Suprapubic skin (tissue), 4 donors: ENCODE data around the gene SYNE3. TPM values are rescaled to one million over a fixed set of nuclear protein-coding genes. Genes with fewer than 3 reads are reported as not detected.

Source experiments
- DNase-seq, 2 donors: peaks; one replicate each; pipeline ENCODE4 v3.0.0-alpha.2; 2019; ENCODE audit warnings: low spot score in 2 of 2
- H3K27ac ChIP-seq: fragments of 200-600 bp; sonication (generic); one replicate; pipeline ENCODE4 v1.5.1; 2019
- H3K27me3 ChIP-seq: fragments of 200-600 bp; sonication (generic); one replicate; pipeline ENCODE4 v1.5.1; 2019
- H3K36me3 ChIP-seq: fragments of 200-600 bp; sonication (generic); one replicate; pipeline ENCODE4 v1.5.1; 2019
- H3K4me1 ChIP-seq: fragments of 200-600 bp; sonication (generic); one replicate; pipeline ENCODE4 v1.5.1; 2019
- H3K4me3 ChIP-seq: fragments of 200-600 bp; sonication (generic); one replicate; pipeline ENCODE4 v1.5.1; 2019; ENCODE audit warnings: mild to moderate bottlenecking
- H3K9me3 ChIP-seq: fragments of 200-600 bp; sonication (generic); one replicate; pipeline ENCODE4 v1.5.1; 2019
- EP300 ChIP-seq: sonication (generic); formaldehyde crosslinking; IDR thresholded peaks from one replicate; pipeline ENCODE4 v1.6.1; 2017; ENCODE audit warnings: antibody characterized with exemption
- POLR2A ChIP-seq, 2 donors: fragments of 450-650 bp; IDR thresholded peaks; one replicate each; pipeline ENCODE4 v1.6.1; 2017; ENCODE audit warnings: antibody characterized with exemption in 2 of 2, mild to moderate bottlenecking in 2 of 2, moderate library complexity in 2 of 2
- POLR2AphosphoS5 ChIP-seq, 3 donors: sonication (generic); formaldehyde crosslinking; IDR thresholded peaks; one replicate each; pipeline ENCODE4 v1.6.1; 2017; ENCODE audit warnings: antibody characterized with exemption in 3 of 3
- WGBS: methylation state at CpG from one replicate; pipeline ENCODE4 v1.1.5; 2018; 5-methylcytosine and 5-hydroxymethylcytosine counted together
- total RNA-seq, 4 donors: library from RNA; depleted of rRNA; stranded (reverse); fragments of >200 nt; gene quantifications; one replicate each; pipeline ENCODE4 v1.1.0, GENCODE V29; 2016
- TF ChIP-seq, protein P1 (sequence below), 2 donors: fragments of 200-600 bp in 1 of 2; fragments of 450-650 bp in 1 of 2; sonication (generic) in 1 of 2; IDR thresholded peaks; one replicate each; pipeline ENCODE4 v1.5.1; 2016 to 2019; ENCODE audit warnings: antibody characterized with exemption in 2 of 2, mild to moderate bottlenecking in 1 of 2, moderate library complexity in 1 of 2

The SYNE3 gene
- total RNA-seq, 4 donors from 2014 or later = 9.1 to 21.4 (median 12.8) TPM

DNA sequence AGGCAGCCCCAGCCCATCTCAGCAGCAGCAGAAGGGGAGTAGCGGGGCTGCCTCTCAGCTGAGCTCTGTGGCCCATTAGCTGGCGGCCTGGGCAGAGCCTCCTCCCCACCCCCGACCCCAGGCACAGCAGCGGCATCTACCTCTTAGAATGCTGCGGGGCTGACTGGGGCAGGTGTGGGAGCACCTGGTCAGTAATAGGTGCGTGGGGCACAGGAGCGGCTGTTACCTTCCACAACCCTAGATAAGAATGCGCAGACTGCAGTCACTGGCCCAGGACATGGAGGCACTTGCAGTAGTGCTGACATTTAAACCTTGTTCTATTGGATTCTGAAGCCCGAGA, 35.6 kb downstream of the SYNE3 start:
- no peak for TF ChIP-seq POLR2A (IDR thresholded peaks at IDR 0.05)
- no peak for TF ChIP-seq POLR2AphosphoS5 (IDR thresholded peaks at IDR 0.05)
- TF ChIP-seq, protein P1, sequence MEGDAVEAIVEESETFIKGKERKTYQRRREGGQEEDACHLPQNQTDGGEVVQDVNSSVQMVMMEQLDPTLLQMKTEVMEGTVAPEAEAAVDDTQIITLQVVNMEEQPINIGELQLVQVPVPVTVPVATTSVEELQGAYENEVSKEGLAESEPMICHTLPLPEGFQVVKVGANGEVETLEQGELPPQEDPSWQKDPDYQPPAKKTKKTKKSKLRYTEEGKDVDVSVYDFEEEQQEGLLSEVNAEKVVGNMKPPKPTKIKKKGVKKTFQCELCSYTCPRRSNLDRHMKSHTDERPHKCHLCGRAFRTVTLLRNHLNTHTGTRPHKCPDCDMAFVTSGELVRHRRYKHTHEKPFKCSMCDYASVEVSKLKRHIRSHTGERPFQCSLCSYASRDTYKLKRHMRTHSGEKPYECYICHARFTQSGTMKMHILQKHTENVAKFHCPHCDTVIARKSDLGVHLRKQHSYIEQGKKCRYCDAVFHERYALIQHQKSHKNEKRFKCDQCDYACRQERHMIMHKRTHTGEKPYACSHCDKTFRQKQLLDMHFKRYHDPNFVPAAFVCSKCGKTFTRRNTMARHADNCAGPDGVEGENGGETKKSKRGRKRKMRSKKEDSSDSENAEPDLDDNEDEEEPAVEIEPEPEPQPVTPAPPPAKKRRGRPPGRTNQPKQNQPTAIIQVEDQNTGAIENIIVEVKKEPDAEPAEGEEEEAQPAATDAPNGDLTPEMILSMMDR (IDR thresholded peaks at IDR 0.05) = no peak
- TF ChIP-seq EP300 = no peak
- DNase-seq = no peak
- H3K4me3 ChIP-seq = no peak overlapping the region
- no peaks in the 10 kb centered on the region for H3K9me3 ChIP-seq
- no peaks in the 10 kb centered on the region for H3K36me3 ChIP-seq
- H3K4me1 ChIP-seq = peaks cover 84% of the 10 kb centered on the region
- H3K27ac ChIP-seq = peak overlapping the region; percentile 83
- no peaks in the 10 kb centered on the region for H3K27me3 ChIP-seq
- WGBS = 83% methylated on average over 6 of the region's 9 CpGs

DNA sequence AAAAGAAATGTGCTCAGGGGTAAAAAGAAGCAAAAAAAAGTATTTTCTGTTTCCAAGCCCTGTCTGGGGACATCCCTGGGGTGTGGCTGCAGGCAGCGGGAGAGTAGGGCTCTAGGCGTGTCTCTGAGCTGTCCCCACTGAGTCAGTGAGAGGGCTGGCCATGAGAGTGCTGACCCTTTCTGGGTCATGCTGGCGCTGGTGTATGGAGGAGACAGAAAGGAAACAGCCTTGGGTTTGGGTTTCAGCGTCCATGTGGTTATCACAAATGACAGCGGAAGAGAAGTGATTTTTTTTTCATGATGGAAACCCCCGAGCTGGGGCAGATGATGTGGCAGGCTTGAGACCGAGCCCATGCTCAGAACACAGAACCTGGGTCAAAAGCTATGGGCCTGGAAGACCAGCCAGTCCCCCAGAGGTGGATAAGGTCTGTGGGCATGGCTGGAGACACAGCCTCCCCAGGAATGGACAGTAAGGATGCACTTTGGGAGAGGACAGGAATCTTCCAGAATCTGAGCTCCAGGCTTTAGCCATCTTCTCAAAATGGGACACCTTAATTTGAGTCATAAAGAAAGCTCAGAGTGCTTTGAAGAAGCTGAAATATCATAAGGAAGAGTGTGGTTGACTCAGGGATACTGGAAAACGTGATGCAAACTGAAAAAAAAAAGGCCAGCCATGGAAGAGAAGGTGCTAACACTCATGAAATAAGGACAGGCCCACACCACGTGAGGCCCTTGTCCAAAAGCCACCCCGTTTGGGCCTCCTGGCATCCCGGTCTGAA, 36.2 kb downstream of the SYNE3 start:
- Histone ChIP-seq H3K27ac (peak overlapping the region; percentile 83), H3K36me3 (peaks cover 2% of the 10 kb centered on the region), H3K4me3 (no peak overlapping the region), H3K9me3 (no peaks in the 10 kb centered on the region), H3K27me3 (no peaks in the 10 kb centered on the region), H3K4me1 (peaks cover 79% of the 10 kb centered on the region)
- TF ChIP-seq POLR2AphosphoS5 (IDR thresholded peaks at IDR 0.05) (no peak), POLR2A (IDR thresholded peaks at IDR 0.05) (no peak), EP300 (no peak)
- TF ChIP-seq, protein P1 (IDR thresholded peaks at IDR 0.05) = no peak
- WGBS = 55% methylated on average over 11 of the region's 11 CpGs
- peak; percentile 89 to 90 for DNase-seq

DNA sequence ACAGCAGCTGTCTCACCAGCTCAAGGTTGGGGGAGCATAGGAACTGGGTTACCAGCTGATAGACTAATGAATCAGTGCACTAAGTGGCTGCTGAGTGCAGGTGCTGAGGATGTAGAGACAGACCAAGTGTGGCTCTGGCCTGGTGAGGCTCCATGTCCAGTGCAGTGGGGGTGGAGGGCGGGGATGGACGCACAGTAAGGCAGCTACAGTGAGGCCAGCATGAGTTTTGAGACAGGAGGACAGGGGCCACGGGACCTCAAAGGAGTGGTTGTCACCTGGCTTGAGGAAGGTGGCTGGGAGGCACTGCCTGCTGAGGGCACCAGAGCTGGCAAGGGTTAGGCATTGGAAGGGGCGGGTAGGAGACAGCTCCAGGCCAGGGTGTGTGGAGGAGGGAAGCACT, 37.0 kb downstream of the SYNE3 start:
- TF ChIP-seq POLR2AphosphoS5 (IDR thresholded peaks at IDR 0.05) (no peak), EP300 (no peak), POLR2A (IDR thresholded peaks at IDR 0.05) (no peak)
- TF ChIP-seq, protein P1 (IDR thresholded peaks at IDR 0.05) = no peak
- Histone ChIP-seq H3K27me3 (no peaks in the 10 kb centered on the region), H3K4me1 (peaks cover 70% of the 10 kb centered on the region), H3K9me3 (no peaks in the 10 kb centered on the region), H3K36me3 (peaks cover 10% of the 10 kb centered on the region), H3K27ac (peak overlapping the region; percentile 66), H3K4me3 (no peak overlapping the region)
- 81% methylated on average over 4 of the region's 4 CpGs for WGBS
- no peak for DNase-seq

DNA sequence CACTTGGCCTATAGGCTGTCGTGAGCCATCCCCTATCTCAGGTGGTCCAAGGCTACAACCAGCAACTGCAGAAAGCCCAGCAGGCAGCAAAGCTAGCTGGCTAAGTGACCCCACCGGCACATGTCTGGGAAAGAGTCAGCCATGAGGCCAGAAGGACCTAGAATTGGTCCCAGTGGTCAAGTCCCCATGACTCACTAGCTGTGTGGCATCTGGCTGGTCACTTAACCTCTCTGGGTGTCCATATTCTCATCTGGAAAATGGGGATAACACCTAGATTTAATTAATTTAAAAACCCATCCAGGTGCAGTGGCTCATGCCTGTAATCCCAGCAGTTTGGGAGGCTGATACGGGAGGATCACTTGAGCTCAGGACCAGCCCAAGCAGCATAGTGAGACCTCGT, 37.6 kb downstream of the SYNE3 start:
- no peaks in the 10 kb centered on the region for H3K27me3 ChIP-seq
- DNase-seq = no peak
- H3K36me3 ChIP-seq = peaks cover 16% of the 10 kb centered on the region
- H3K9me3 ChIP-seq = no peaks in the 10 kb centered on the region
- no peak overlapping the region for H3K4me3 ChIP-seq
- TF ChIP-seq, protein P1 (IDR thresholded peaks at IDR 0.05) = no peak
- TF ChIP-seq POLR2AphosphoS5 (IDR thresholded peaks at IDR 0.05) = no peak
- no peak for TF ChIP-seq EP300
- TF ChIP-seq POLR2A (IDR thresholded peaks at IDR 0.05) = no peak
- WGBS = 96% methylated on average over 4 of the region's 4 CpGs
- peak overlapping the region; percentile 50 for H3K27ac ChIP-seq
- peaks cover 64% of the 10 kb centered on the region for H3K4me1 ChIP-seq

DNA sequence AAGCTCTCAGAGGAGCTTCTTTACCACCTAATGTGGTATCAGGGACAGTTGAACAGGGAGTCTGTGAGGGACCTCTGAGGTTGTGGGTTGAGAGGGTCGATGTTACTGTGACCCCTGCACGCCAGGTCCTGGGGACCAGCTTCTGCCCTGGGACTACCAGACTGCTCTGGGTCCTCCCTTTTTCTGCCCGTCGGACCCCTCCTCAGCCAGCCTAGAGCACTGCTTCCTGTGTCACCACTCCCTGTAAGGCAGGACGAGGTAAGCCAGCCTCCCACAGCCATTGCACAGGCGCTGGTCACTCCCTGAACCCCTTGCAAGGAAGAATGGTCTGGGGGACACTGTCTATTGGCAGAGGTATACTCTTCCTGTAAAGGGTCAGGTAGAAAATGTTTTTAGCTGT, 38.1 kb downstream of the SYNE3 start:
- peak overlapping the region; percentile 50 for H3K27ac ChIP-seq
- peaks cover 60% of the 10 kb centered on the region for H3K4me1 ChIP-seq
- no peaks in the 10 kb centered on the region for H3K27me3 ChIP-seq
- H3K36me3 ChIP-seq = peaks cover 16% of the 10 kb centered on the region
- DNase-seq = no peak
- TF ChIP-seq POLR2A (IDR thresholded peaks at IDR 0.05) (no peak), EP300 (no peak), POLR2AphosphoS5 (IDR thresholded peaks at IDR 0.05) (no peak)
- TF ChIP-seq, protein P1 (IDR thresholded peaks at IDR 0.05) = no peak
- no peak overlapping the region for H3K4me3 ChIP-seq
- H3K9me3 ChIP-seq = no peaks in the 10 kb centered on the region
- 83% methylated on average over 5 of the region's 6 CpGs for WGBS
